NCI-H187 treated with DMSO at 0.1 percent for 48 hours (cell line): ENCODE measurements around the gene RTN4IP1.

Experiments
- DNase-seq: peaks from one replicate; lab custom pipeline; 2025; lab: John Stamatoyannopoulos, UW

RTN4IP1 gene, protein sequence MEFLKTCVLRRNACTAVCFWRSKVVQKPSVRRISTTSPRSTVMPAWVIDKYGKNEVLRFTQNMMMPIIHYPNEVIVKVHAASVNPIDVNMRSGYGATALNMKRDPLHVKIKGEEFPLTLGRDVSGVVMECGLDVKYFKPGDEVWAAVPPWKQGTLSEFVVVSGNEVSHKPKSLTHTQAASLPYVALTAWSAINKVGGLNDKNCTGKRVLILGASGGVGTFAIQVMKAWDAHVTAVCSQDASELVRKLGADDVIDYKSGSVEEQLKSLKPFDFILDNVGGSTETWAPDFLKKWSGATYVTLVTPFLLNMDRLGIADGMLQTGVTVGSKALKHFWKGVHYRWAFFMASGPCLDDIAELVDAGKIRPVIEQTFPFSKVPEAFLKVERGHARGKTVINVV

DNA sequence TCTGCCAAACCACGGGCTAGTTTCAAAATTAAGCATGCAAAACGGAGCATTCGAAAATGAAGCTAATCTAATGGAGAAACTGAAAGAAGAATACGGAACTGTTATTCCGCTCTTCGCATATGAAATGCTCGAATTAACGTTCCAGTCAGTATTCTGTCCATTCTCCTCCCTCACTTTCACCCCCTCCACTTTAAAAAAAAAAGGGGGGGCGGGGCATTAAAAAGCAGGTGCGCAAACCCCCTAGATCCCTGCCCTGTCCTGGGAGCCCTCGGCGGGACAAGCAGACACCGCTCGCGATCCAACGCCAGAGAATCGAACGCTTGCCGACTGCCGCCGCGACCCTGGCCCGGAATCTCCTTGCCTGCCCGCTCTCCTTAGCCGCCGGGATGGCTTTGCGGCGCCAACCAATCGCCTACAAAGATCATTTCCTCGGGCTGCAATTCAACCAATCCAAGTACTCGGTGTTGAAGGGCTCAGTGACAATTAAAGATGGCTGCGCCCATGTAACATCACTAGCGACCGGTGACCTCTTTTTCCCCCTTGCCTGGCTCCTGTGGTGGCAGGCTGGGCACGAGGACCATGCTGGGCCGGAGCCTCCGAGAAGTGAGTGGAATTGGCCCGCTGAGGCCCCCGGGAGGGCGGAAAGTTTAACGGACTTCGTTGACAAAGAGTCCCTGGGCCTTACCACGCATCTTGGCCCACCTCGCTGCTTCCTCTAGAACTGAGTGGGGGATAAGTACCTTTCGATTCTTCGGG, at the start of gene RTN4IP1, which contains the start of gene QRSL1:
TSS of gene RTN4IP1 (minus strand) at position 396 of the 756 bp plus-strand sequence. CDS start 477 bp downstream, outside the sequence.
TSS of gene QRSL1 (plus strand) at position 476 of the 756 bp plus-strand sequence. CDS start at position 580, 104 bp downstream.
- peak; percentile 84 for DNase-seq

GRCh38 chr6:106677282-106677681, 48.0 kb upstream of the RTN4IP1 start:
- DNase-seq = no peak

DNA sequence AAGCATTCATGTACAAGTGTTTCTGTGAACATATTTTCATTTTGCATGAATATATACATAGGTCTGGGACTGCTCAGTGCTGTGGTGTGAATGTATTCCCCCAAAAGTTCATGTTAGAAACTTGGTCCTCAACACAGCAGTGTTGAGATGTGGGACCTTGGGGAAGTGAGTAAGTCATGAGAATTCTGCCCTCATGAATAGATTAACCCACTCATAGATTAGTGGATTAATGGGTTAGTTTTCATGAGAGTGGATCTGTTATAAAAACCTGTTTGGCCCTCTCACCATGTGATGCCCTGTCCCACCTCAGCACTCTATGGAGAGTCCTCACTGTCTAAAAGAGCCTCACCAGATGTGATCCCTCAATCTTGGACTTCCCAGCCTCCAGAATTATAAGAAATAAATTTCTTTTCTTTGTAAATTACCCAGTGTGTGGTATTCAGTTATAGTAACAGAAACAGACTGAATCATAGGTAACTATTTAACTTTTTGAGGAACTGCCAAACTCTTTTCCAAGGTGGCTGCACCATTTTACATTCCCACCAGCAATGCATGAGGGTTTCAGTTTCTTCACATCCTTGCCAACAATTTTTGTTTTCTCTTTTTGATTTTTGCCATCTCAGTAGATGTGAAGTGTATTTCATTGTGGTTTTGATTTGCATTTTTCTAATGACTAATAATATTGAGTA, 45.4 kb upstream of the RTN4IP1 start:
- DNase-seq = no peak

DNA sequence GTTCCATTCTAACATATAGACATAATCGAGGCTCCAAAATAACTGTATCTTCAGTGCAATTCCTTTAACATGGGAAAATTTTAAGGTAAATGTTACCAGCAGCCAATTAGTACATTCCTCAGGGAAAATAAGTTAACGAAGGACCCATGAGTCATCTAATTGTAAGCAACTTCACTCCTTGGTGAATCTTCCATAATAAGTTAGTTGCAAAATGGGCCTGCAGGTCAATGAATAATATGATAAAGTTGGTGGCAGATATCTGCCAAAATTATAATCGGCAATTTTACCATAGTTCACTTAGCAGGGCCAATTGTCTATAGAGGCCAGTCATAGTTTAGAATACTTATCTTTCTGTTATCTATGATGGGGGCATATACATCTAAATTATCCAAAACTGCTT, 42.4 kb upstream of the RTN4IP1 start:
- no peak for DNase-seq

DNA sequence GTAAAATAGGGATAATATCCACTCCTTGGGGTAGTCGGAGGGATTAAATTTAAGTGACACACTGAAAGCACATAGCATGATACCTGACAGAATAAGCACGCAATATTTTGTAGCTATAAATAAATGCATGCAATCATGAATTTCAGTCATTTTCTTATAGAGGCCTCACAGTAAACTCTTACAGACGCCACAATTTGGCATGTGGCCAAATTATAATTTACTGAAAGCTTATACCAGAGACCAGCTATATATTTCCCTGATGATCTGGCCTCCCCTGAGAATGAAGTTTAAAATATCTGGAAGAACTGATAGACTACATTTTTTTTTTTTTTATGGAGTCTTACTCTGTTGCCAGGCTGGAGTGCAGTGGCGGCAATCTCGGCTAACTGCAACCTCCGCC, 40.9 kb upstream of the RTN4IP1 start:
- no peak for DNase-seq

DNA sequence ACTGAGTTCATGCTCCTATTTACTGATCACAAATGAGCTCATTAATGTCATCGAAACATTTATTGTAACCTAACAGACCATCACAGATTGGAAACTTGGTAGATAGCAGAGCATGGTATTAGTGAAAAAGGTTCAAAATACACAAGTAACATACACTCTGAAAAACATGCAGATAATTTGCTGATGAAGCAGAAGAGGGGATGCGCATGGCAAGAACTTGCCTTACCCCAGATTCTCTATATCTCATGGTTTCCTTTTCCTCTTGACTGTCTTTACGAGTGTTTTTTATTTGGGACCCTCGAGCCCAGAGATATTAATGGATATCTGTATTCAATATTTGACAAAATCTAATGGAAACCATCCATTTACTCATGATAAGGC, 37.7 kb upstream of the RTN4IP1 start:
- DNase-seq = no peak

DNA sequence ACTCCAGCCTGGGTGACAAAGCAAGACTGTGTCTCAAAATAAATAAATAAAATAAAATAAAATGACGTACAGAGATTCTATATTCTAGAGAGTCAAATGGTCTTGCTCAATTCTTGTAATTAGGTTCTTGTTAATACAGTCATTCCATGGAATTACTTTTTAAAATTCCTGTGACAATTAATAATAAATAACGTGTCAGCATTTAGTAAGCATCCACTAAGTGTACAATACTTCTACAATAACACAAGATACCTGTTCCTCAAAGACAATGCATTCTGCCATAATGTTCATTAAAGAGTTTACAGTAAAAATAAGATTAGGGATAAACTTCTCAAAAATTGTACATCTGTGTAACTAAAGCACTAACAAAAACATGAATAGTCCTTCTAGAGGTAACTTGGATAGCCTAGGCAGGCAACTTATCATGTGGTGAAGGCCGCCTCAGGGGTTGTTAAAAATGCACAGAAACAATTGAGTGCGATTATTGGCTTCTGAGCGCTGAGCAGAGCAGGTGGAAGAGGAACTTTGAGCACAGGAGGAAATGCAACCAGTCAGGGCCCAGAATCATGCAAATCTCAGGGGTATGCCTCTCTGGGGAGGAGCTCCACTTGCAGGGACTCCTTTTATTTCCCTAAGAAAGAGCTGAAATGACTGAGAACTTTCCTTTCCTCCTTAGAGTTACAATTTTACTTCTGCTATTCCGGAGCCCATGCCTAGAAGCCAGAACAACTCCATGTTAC, 37.2 kb upstream of the RTN4IP1 start:
- no peak for DNase-seq

DNA sequence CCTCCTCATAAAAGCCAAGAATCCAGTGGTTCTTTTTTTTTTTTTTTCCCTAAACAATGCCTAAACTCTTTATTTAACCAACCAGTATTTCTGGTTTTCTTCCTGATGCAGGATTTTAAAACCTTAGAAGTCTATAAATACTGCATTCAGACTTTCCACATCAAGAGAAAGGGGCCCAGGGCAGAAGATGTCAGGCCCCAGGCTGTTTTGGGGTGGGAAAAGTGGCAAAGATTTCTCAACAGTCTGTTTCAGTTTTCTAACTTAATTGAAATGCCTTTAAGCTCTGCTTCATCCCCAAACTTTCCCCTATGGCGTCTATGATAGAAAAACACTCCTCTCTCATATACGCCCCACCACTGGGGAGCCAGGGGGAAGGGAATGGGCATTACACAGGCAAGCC, 33.2 kb upstream of the RTN4IP1 start:
- no peak for DNase-seq

GRCh38 chr6:106659859-106660258, 30.6 kb upstream of the RTN4IP1 start:
- no peak for DNase-seq

DNA sequence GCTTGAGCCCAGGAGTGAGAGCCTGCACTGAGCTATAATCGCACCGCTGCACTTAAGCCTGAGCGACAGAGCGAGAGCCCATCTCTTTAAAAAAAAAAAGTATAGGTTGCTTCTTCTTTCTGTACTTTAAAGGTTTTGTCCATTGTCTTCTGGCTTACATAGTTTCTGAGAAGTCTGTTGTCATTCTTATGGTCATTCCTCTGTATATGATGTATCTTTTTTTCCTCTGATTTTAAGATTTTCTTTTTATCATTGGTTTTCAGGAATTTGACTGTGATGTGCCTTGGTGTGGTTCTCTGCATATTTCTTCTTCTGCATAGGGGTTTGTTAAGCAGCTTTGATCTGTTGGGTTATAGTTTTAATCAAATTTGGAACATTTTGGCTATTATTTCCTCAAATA, 29.2 kb upstream of the RTN4IP1 start:
- DNase-seq = no peak

DNA sequence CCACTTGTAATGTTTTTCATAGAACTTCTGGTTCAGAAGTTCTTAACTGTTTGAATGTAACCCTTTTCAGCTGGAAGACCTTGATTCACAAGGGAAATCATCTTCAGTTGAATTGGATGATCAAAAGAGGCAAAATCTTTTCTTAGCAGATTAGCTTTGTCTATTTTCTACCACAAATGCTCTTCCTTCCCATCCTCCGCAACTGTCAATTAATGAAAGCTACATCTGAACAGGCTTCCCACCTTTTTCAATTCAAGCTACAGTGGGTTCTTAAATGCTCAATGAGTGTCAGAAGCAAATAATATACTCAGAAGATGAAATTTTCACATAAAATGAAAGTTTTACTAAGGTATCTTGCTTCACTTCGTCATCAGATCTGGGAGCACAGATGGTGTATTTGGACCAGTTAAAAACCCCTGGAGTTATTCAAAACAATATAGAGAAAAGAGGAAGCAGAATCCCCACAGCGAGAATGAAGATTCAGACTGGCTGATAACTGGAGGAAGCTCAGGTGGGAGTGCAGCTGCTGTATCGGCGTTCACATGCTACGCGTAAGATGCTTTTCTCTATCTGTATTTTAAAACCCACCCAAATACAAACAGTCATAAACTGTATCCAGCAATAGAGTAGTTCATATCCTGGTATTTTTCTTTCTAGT, 19.5 kb upstream of the RTN4IP1 start:
- no peak for DNase-seq

GRCh38 chr6:106643061-106643460, 13.8 kb upstream of the RTN4IP1 start:
- no peak for DNase-seq

DNA sequence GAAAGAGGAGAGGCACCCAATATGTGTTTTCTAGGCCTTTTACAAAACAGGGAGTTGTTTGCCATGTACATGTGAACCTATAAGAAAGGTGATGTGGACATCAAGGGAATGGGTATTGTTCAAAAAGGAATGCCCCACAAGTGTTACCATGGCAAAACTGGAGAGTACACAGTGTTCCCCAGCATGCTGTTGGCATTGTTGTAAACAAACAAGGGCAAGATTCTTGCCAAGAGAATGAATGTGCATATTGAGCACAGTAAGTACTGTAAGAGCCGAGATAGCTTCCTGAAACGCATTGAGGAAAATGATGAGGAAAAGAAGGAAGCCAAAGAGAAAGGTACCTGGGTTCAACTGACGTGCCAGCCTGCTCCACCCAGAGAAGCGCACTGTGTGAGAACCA, 13.2 kb upstream of the RTN4IP1 start:
- no peak for DNase-seq

GRCh38 chr6:106639812-106640211, 10.5 kb upstream of the RTN4IP1 start:
- no peak for DNase-seq

DNA sequence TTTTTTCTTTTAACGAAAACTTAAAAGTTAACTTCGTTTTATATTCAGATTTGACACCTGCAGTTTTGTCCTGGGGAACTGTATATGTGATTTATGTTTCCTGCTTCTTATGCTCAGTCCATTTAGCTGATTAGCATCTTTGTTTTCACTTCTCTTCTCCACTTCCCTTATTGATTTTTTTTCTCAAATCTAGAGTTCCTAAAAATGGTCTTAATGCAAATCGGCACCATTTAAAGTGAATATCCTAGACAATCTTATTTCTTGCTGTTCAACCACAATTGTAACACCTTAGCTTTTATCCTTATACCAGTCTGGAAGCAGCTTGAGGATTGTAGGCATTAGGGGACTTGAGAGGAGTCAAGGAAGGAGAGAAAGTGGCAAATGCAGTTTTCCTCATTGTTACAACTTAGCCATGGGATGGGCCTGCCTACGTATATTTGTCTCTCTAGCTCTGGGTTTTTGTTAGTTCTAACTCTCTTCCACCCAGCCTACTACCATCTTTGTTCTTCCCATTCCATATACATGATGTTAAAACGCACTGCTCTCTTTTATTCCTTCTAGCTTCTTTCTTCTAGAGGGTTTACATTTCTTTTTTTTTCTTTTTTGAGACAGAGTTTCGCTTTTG, 8.5 kb upstream of the RTN4IP1 start:
- no peak for DNase-seq

GRCh38 chr6:106637051-106637716, 7.9 kb upstream of the RTN4IP1 start:
- no peak for DNase-seq

DNA sequence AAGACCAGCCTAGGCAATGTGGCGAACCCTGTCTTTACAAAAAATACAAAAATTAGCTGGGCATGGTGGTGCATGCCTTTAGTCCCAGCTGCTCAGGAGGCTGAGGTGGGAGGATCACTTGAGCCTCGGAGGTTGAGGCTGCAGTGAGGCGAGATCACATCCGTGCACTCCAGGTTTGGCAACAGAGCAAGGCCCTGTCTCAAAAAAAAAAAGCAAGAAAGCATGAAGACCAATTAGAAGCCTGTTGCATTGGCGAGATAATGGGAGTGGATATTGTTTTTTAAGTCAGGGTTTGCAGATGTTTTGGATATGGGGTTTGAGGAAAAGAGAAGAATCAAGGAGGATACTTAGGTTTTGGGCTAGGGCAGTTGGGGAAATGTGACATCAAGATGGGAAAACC, 5.3 kb upstream of the RTN4IP1 start:
- no peak for DNase-seq

GRCh38 chr6:106631346-106631745, 2.0 kb upstream of the RTN4IP1 start:
- DNase-seq = no peak

GRCh38 chr6:106630366-106630765, 1.1 kb upstream of the RTN4IP1 start:
- DNase-seq = no peak

DNA sequence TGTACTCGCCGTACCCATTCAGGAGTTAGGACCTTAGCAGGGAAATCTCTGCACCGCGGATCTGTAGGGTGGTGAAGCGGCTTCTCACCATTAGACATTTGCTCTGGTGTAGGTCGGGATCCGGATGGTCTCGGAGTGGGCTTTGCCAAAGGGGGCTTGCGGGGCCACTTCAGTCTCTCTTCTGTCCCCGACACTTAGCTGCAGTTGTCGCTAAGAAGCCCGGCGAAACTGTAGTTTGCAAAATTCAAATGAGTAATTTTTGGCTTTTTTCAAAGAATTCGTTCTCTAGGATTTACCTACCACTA, 513 bp upstream of the RTN4IP1 start:
- no peak for DNase-seq

DNA sequence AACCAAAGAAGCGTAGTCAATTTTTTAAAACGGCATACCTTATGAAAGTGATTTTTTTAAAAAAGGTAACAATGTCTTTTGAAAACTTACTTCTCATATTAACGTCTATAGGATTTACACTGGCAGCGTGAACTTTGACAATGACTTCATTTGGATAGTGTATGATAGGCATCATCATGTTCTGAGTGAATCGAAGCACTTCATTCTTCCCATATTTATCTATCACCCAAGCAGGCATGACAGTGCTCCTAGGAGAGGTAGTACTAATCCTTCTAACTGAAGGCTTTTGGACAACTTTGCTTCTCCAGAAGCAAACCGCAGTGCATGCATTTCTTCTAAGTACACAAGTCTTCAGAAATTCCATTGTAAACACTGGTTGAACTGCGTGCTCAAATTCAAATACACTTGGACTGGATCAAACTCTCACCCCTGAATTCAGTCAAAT, 618 bp downstream of the RTN4IP1 start:
- DNase-seq = no peak
